Measurements from ENCODE around the gene MED27. TPM values are rescaled to one million over a fixed set of nuclear protein-coding genes. Genes with fewer than 3 reads are reported as not detected.

The MED27 gene
- total and polyA plus RNA-seq, 9 of the 15 experiments (the other 6 are each of a cell fraction or from before 2014, with no cell fraction given): 24.4 to 91.0 (median 36.1) TPM

- TF ChIP-seq E2F8 (IDR thresholded peaks at IDR 0.05; ENCODE audit: low read depth, partially characterized antibody) (peak; percentile 35), MAZ (CRISPR knock-in tag; conservative IDR thresholded peaks at IDR 0.05 in 1 of 2, IDR thresholded peaks at IDR 0.05 in 1 of 2) (no peak), MTA1 (IDR thresholded peaks at IDR 0.05; ENCODE audit: borderline replicate concordance) (peak; percentile 99), ZNF12 (CRISPR knock-in tag; IDR thresholded peaks at IDR 0.05) (no peak), L3MBTL2 (IDR thresholded peaks at IDR 0.05) (no peak), GMEB1 (CRISPR knock-in tag; IDR thresholded peaks at IDR 0.05) (no peak), POLR2AphosphoS2 (IDR thresholded peaks at IDR 0.05; ENCODE audit: low read length) (no peak), RFX1 (IDR thresholded peaks at IDR 0.05) (no peak), GATA2 (CRISPR knock-in tag; IDR thresholded peaks at IDR 0.05) (no peak), CREB5 (CRISPR knock-in tag; IDR thresholded peaks at IDR 0.05) (no peak), KLF6 (CRISPR knock-in tag; IDR thresholded peaks at IDR 0.05; ENCODE audit: borderline replicate concordance) (no peak), HES1 (IDR thresholded peaks at IDR 0.05; ENCODE audit: low read depth) (no peak), STAT5A (IDR thresholded peaks at IDR 0.05; ENCODE audit: borderline replicate concordance, low read length) (no peak), E2F6 (IDR thresholded peaks at IDR 0.05; ENCODE audit: borderline replicate concordance in 1 of 2, extremely low read depth in 1 of 2, insufficient read depth in 1 of 2, insufficient read length in 1 of 2, low read depth in 1 of 2, low read length in 1 of 2, poor library complexity in 1 of 2, severe bottlenecking in 1 of 2) (no peak), ZNF354B (CRISPR knock-in tag; IDR thresholded peaks at IDR 0.05) (no peak), ZBTB2 (IDR thresholded peaks at IDR 0.05) (no peak), ZEB2 (IDR thresholded peaks at IDR 0.05) (no peak), C11orf30 (IDR thresholded peaks at IDR 0.05; ENCODE audit: low read depth) (peak; percentile 93), HIVEP1 (CRISPR knock-in tag; IDR thresholded peaks at IDR 0.05) (no peak), NBN (IDR thresholded peaks at IDR 0.05; ENCODE audit: low read depth) (no peak)
Measured at GRCh38 chr9:132079391-132080091, at the start of gene MED27 (continued).

Measured in K562 (cell line).